Measurements from ENCODE around the gene FGF11.

The FGF11 gene

DNA sequence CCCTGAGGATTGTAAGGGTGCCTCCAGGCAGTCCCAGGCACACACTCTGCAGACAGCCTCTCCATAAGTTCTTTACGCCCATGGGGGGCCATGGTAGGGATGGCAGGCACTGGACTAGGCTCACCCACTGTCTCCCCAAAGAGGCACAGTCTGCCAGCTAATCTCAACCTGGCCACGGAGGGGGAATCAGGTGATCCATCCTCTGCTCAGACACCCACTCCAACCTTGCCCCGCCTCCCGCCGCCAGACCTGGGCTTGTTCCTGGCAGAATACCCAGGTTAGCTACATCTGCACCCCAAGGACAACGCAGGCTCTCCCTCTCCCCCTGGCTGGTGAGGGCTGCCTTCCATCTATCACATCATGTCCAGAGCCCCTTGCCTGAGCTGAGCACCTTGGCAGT is 30.4 kb upstream of the FGF11 start:
- ATAC-seq: no peak

DNA sequence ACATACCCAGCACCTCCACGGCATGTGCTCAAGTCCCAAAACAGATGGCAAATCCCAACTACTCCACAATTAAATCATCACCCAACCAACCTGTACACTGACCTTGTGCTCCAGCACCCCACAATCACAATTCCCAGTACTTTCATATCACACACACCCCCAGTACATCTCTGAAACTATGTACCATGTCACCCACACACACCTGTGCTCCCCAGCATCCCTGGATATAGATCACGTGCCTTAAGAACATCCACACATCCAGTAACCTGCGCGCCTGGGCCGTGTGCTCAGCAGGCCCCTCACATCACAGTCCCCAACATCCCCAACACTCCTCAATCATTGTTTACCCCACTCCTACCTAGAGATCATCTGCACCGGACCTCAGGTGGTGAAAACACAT is 29.6 kb upstream of the FGF11 start:
- no peak for ATAC-seq

DNA sequence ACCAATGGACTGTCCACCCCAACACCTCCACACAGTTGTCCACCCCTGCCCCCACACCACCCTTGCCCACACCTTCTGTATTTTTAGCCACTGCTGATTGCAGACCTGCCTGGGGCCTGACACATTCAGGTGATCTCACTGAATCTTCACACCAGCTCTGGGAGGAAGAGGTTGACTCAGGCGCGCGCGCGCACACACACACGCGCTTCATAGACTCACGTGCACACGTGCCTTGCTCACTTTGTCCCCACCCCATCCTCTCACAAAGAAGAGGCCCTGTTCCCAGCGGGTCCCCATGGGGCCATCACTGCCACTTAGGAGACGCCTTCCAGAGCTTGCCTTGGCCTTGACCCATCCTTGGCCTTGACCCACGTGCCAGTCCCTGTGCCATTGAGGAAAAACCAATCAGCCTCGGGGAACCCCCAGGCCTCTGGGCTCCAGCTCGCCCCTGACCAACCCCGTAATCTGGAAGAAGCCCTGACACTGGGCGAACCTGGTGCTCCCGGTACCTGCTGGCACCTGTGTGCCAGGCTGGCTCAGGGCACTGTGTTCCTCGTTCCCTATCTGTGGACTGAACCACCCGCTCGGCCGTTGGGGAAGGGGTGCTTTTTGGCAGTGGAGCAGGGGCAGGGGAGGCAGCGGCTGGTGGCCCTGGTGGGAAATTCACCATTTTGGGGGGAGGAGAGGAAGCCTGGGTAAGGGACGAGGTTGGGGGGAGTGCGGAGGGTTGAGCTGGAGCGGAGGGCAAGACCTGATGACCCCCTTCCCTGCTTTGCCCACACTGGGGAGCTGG is 28.5 kb upstream of the FGF11 start:
- no peak for ATAC-seq

DNA sequence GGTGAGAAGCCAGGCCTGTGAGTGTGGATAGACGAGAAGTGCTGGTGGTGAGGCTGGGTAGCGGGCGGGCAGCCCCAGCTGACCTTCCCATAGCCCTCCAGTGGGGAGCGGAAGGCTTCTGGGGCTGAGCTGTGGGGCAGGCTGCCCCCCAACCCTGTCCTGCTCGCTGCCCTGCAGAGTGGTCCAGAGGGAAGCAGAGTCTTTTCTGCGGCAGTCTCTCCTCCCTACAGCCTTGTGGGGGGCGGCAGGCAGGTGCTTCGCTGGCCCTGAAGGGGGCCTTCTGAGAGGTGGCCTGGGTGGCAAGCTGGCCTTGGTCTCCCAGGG is 27.9 kb upstream of the FGF11 start:
- no peak for ATAC-seq

DNA sequence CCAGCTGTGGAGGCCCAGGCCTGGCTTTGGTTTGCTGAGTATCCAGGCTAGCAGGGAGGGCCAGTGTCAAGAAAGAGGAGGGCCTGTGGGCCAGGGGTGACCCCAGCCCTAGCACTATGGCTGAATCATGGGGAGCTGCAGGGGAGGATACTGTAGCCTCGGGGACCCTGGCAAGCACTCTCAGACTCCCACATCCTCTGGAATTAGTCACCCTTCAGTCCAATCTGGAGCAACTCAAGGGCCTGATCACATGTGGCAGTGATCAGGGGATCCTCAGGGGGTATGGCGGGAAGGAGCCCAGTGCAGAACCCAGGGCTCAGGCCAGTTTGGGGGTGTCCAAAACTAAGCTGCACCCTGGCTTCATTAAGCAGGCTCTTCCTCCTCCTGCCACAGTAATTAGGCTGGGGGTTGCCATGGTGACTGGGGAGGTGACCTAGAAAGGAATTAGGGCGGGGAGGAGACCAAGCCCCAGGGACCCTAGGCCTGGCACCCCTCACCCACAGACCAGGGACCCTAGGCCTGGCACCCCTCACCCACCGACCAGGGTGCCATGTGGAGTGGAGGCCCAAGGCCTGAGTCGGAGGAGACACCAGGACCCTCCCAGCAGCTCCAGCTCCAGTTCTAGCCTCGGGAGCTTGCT is 25.8 kb upstream of the FGF11 start:
- ATAC-seq: no peak

DNA sequence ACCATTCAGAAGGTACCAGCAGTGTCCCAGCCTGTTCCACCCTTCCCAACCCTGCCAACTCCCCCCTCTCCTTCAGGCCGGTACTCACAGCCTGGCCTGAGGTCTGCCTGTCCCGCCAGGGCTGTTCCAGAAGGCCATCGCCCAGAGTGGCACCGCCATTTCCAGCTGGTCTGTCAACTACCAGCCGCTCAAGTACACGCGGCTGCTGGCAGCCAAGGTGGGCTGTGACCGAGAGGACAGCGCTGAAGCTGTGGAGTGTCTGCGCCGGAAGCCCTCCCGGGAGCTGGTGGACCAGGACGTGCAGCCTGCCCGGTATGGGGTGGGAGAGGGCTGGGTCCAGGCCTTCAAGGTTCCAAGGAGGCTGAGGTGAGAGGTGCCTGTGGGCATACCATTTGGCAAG is 24.5 kb upstream of the FGF11 start:
- ATAC-seq: no peak

DNA sequence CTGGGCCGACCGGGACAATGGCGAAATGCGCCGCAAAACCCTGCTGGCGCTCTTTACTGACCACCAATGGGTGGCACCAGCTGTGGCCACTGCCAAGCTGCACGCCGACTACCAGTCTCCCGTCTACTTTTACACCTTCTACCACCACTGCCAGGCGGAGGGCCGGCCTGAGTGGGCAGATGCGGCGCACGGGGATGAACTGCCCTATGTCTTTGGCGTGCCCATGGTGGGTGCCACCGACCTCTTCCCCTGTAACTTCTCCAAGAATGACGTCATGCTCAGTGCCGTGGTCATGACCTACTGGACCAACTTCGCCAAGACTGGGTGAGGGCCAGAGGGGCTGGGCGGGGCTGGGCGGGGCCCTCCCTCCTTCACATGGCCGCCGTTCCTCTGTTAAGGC is 23.5 kb upstream of the FGF11 start:
- no peak for ATAC-seq

DNA sequence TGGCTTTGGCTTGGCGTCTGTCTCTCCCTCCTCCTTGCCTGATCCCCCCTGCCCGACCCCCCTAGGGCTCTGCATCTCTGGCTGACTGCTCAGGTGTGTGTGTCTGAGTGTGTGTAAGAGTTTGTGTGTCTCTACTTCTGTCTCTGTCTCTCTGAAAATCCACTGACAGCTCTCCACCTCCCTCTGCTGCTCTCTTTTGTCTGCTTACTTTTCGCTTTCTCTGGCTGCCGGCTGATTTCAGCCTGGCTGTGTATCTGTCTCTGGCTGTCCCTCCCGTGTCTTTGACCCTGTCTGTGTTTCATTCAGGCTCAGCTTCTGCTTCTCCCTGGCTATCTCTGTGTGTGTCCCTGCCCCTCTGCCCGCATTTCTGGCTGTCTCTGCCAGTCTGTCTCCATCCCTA is 23.0 kb upstream of the FGF11 start:
- ATAC-seq: no peak

DNA sequence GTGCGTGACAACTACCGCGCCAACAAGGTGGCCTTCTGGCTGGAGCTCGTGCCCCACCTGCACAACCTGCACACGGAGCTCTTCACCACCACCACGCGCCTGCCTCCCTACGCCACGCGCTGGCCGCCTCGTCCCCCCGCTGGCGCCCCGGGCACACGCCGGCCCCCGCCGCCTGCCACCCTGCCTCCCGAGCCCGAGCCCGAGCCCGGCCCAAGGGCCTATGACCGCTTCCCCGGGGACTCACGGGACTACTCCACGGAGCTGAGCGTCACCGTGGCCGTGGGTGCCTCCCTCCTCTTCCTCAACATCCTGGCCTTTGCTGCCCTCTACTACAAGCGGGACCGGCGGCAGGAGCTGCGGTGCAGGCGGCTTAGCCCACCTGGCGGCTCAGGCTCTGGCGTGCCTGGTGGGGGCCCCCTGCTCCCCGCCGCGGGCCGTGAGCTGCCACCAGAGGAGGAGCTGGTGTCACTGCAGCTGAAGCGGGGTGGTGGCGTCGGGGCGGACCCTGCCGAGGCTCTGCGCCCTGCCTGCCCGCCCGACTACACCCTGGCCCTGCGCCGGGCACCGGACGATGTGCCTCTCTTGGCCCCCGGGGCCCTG is 22.2 kb upstream of the FGF11 start:
- no peak for ATAC-seq

DNA sequence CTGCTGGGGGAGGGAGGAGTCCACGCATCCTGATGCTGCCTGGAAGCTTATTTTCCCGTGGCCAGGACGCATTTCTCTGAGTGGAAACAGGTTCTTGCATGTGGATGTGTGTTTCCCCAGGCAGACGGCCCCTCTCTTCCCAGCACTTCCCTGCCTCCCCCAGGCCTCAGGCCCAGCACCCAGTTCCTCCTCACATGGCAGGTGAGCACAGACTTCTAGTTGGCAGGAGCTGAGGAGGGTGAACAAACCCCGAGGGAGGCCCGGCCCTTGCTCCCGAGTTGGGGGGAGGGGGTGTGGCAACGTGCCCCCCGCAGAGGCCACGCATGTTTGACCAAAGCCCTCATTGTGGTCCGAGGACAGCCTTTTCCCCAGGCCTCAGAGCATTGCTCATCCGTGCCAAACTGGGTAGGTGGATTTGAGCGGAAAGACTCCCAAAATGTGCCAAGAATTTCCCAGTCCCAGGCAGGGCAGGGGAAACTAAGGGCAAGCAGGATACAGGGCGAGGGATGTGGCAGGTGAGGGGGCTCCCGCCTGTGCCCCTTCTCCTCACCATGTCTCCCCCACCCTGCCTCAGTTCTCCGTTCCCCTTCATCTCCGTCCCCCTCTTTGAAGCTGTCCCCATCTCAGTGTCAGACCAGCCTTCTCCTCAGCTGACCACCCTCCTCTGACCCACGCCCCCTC is 20.7 kb upstream of the FGF11 start:
- ATAC-seq: no peak

DNA sequence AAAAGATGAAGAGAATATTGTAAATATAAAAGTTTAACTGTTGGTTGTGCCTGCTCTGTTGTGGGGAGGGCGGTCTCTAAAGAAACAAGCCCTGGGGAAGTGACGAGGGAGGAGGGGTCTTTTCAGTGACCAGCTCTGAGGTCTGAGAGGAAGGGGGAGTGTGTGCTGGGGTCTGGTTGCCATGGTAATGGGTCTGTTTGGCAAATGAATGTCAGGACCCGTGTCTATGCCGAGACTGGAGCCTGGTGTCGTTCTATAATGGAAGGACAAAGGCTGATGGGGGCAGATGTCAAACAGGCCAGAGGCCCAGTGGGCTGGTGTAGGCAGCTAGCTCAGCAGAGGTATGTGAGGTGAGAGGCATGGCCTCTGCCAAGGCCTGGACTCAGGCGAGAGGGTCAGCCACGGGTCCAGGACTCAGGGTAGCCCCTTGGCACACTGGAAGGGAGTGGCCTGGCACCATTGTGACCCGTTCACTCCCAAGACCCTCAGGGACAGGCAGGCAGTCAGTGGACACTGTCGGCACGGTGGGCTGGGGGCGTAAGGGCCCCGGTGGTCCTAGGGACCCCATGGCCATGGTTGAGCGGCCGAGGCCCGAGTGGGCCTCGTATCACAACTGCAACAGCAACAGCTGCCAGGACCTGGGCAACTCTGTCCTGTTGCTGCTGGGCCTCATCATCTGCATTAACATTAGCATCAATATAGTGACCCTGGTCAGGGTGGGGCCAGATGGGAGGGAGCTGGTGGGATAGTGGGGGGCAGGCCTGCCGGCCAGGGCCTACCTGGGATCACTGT is 19.3 kb upstream of the FGF11 start, which contains the start of gene SPEM1:
SPEM1 (plus strand) TSS at position 506 of the 792 bp plus-strand sequence; CDS start at position 567, 61 bp downstream.
- no peak for ATAC-seq

DNA sequence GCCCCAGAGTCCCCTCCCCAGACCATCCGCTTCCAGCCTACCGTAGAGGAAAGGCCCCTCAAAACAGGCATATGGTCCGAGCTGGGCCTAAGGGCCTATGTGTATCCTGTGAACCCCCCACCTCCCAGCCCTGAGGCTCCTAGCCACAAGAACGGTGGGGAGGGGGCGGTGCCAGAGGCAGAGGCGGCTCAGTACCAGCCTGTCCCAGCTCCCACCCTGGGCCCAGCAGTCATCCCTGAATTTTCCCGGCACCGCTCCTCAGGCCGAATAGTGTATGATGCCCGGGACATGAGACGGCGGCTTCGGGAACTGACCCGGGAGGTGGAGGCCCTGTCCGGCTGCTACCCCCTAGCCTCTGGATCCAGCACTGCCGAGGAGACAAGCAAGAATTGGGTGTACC is 18.1 kb upstream of the FGF11 start:
- ATAC-seq: no peak

DNA sequence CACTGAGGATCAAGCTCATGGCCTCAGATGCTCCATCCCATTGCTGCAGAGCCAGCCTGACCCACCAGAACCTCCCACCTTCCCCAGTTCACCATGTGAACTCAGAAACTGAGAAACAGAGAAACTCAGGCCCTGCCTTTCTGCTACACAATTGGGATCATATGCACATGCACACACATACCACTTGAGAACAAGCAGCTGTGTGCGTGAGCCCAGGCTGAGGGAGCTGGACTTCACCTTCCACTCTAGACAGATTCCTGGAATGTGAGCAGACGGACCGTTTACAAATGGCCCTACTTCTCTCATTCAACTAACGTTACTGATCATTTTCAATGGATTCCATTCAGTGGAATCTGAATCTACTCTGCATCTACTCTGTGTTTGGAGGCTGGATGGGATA is 15.6 kb upstream of the FGF11 start:
- ATAC-seq: no peak

DNA sequence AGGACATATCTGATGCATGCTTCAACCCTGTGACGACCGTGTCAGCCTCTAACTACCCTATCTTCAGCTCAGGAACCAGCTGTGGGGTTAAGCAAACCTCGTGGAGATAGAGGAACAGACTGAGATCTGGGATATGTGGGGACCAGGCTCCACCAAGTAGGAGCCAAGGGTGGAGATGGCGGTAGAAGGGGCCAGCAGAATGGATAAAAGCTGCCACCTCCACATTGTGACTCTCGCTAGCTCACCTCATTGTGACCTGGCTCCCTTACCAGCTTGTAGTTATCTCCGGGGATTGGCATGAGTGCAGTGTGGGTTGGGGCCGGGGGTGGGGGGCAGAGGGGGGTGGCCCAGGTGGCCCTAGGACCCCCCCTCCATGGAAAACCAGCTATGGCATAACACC is 14.0 kb upstream of the FGF11 start, which contains the start of gene SPEM2:
SPEM2 (plus strand) TSS at position 301 of the 400 bp plus-strand sequence; CDS start at position 374, 73 bp downstream.
- no peak for ATAC-seq

DNA sequence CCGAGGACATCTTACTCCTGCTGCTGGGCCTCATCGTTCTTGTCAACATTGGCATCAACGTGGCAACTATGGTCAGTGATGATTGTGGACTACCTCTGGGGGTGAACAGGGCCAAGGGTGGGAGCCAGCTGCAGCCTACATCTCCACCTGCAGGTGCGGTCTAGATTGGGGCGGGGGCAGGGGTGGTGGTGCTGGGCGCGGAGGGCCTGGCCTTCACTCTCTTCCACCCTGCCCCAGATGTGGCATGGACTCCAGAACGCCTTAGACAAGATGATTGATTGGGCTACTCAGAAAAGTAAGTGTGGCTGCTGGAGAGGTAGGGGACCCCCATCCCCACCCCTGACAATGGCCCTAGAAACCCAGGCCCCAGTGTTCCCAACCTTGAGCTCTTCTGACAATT is 13.6 kb upstream of the FGF11 start:
- ATAC-seq: no peak

DNA sequence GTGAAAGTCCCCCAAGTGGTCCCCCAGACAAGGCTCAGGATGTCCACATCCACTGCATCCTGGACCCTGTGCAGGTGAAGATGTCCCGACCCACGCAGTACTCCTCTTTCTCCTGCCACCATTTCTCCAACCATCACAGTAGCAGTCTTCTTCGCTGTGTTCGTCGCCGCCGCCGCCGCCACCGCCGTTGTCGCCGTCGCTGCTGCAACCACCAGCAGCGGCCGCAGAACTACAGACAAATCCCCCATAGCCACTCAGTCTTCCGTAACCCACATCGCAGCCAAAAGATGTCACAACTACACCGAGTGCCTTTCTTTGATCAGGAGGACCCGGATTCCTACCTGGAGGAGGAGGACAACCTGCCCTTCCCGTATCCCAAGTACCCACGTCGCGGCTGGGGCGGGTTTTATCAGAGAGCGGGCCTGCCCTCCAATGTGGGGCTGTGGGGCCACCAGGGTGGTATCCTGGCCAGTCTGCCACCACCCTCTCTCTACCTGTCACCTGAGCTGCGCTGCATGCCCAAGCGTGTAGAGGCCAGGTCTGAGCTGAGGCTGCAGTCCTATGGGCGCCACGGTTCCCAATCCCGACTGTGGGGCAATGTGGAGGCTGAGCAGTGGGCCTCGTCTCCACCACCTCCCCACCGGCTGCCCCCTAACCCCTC is 13.0 kb upstream of the FGF11 start:
- ATAC-seq: no peak

DNA sequence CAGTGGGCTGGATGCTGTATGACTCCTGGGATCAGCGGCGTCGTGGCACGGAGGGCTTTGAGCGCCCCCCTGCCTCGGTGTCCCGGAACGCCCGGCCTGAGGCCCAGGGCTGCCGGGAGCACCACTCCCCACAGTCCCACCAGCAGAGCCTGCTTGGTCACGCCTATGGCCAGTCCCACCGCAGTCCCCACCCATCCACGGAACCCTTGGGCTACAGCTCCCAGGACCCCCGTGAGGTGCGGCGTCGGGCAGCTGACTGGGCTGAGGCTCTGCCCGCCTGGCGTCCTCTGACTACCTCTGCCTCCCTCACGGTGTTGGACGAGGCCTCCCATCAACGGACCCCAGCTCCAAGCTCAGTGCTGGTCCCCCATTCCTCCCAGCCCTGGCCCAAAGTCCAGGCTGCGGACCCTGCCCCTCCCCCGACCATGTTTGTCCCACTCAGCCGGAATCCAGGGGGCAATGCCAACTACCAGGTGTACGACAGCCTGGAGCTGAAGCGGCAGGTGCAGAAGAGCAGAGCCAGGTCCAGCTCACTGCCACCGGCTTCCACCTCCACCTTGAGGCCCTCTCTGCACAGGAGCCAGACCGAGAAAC is 12.3 kb upstream of the FGF11 start:
- ATAC-seq: no peak

DNA sequence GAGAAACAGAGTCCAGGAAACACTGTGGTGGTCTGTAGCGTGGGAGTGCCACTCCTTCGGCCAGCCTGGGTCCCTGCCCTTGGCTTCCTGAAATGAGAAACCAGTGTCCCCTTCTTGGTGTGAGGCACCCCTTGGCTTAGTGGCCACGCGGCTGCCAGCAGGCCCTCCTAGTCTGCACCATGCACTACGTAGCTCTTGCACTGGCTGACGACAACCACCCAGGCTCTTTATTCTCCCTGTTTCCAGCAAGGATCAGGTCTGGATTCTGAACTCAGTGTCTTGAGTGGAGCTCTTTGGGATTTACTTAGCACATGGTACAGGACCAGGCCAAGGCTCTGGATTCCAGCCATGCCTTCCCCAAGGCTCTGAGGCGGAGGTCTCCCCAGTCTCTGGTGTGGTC is 11.8 kb upstream of the FGF11 start:
- ATAC-seq: no peak

DNA sequence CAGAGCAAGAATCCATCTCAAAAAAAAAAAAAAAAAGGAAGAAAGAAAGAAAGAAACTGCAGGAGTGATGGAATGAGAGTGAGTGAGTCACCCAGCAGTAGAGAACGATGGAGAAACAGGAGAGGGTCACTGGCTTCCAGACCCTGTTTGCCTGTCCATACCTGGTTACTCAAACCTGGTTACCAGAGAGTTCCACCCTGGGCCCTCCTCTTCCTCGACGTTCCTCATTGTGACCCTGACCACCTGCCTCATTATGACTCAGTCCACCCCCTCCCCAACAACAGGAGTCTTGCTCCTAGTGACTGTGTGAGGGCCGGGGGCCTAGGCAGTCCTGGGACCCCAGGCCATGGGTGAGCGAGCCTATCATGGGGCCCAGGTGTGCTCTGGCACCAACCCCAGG is 10.8 kb upstream of the FGF11 start, which contains the start of gene SPEM3:
SPEM3 (plus strand) TSS at position 301 of the 400 bp plus-strand sequence; CDS start at position 347, 46 bp downstream.
- no peak for ATAC-seq

DNA sequence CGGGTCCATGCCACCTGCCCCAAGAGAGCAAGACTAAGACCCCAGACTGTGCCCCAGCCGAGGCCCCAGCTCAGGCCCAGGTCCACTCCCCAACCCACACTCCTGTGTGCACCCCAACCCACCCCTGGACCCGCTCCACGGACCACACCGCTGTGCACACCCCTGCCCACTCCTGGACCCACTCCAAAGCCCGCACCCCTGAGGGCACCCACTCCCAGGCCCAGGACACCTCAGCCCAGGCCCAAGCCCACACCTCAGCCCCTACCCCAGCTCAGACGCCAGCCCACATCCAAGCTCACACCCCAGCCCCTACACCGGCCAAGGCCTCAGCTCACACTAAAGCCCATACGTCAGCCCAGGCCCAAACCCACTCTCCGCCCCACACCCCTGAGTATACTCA is 9.6 kb upstream of the FGF11 start:
- ATAC-seq: no peak

DNA sequence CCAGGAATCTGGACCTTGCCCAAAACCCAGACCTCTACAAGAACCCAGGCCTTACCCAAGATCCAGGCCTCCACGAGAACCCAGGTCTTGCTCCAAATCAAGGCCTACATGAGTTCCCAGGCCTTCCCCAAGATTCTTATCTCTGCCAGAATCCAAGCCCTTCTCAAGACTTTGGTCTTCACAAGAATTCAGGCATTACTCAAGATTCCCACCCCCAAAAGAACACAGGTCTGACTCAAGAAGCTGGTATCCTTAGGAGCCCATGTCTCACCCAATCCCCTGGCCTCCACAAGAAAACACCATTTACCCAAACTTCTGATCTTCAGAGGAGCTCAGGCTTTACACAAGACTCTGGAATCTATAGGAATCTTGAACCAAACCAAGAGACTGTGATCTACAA is 8.1 kb upstream of the FGF11 start:
- no peak for ATAC-seq

DNA sequence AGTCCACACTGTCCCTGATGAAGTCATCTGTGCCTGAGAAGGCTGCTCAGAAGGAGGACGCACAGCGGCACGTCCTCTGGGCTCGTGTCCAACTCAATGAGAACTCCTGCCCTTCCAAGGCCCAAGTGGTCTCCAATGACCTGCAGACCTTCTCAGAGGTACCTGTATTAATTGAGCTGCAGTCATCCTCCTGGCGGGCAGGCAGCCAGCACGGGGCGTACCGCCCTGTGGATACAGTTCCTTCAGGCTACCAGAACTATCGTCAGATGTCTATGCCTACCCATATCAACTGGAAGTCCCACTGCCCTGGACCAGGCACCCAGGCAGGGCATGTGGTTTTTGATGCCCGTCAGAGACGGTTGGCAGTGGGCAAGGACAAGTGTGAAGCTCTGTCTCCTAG is 7.0 kb upstream of the FGF11 start:
- ATAC-seq: no peak
